ENCODE data around the gene RFC4. TPM values are rescaled to one million over a fixed set of nuclear protein-coding genes. Genes with fewer than 3 reads are reported as not detected.

RFC4 gene
- polyA plus RNA-seq, 3 donors = 3.9 to 6.2 (median 4.6) TPM

DNA sequence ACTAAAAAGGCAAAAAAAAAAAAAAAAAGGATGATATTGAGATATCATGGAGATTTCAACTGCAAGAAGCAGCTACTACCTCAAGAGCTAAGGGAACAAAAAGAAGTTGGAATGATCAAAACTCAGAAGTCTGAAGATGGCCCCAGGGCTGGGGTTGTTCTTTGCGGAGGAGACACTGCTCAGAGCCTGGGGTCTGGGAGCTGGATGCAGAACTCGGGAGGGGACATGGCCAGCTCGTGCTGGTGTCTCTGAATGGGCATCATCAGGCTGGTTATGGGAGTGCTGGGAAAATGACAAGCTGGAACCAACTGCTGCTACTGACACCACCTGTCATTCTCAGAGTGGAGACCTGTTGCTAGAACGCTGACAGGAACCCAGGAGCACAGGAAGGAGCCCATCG is 22.1 kb upstream of the RFC4 start:
- peaks cover 2 to 7% of the 10 kb centered on the region in 2 donors for H3K36me3 Mint-ChIP-seq

DNA sequence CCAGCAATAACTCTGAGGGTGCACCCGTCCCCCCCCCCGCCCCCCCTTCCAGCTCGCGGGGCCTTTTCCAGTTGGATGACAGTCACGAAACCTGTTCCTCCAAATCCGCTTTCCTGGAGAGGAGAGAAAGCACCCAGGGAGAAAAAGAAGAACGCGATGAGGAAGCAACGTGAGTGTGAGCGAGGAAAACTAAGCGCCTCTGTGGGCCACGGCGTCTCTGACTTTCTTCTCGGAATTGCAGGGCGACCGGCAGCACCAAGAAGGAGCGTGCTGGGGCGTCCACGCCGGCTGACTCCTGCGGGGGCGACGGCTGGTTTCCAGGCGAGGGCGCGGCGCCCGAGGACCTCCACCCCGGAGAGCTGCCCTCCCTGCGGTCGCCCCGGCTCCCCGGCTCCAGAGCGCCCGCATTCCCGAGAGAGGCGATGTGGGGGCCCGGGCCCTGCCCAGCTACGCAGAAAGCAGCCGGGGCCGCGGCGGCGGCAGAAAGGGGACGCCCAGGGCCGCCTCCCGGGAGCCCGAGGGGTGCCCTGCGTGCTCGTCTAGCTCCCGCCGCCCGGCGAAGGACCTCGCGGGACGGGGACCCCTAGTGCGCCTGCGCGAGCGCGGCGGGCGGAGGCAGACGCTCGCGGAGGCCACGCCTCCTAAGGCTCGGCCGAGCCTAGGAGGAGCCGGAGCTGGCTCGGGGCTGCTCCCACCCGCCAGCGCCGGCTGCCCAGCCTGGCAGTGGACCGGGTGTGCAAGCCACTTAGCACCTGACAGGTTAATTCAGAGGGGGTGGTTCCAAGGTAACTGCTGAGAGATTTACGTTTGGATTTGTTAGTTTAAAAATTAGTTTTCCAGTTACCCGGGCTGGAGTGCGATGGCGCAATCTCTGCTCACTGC is 20.9 kb upstream of the RFC4 start:
- Histone ChIP-seq H3K9me3 (replicated peaks in 1 of 2; ENCODE audit: control insufficient read depth in 1 of 2, insufficient read depth in 1 of 2, low read length in 2 of 2) (peaks cover 3 to 18% of the 10 kb centered on the region in 2 donors), H3K36me3 (replicated peaks in 1 of 2; ENCODE audit: control insufficient read depth in 1 of 2, insufficient read depth in 2 of 2, low read length in 2 of 2) (no peaks in the 10 kb centered on the region), H3K4me2 (replicated peaks; ENCODE audit: extremely low read depth, low read length, poor library complexity, severe bottlenecking) (peak overlapping the region; percentile 81), H3K79me2 (ENCODE audit: insufficient read depth, low read length) (no peaks in the 10 kb centered on the region), H2AFZ (ENCODE audit: insufficient read depth, low read depth, low read length, poor library complexity, severe bottlenecking) (peak overlapping the region; percentile 86), H3K27me3 (ENCODE audit: control insufficient read depth in 2 of 2, insufficient read depth in 2 of 2, low read length in 2 of 2) (peaks cover 65 to 77% of the 10 kb centered on the region in 2 donors), H3K4me1 (ENCODE audit: control insufficient read depth in 1 of 2, insufficient read depth in 2 of 2, low read length in 2 of 2) (peaks cover 12 to 29% of the 10 kb centered on the region in 2 donors), H3K27ac (ENCODE audit: low read depth in 1 of 2, low read length in 2 of 2) (no peak overlapping the region), H3K9ac (ENCODE audit: insufficient read depth, low read length, poor library complexity, severe bottlenecking) (peak overlapping the region; percentile 66), H4K20me1 (ENCODE audit: insufficient read depth, low read length) (no peaks in the 10 kb centered on the region), H3K4me3 (replicated peaks in 1 of 3; ENCODE audit: low read depth in 2 of 3, low read length in 3 of 3) (peak overlapping the region; percentile 45 to 80 (median 69))
- TF ChIP-seq, protein P1, sequence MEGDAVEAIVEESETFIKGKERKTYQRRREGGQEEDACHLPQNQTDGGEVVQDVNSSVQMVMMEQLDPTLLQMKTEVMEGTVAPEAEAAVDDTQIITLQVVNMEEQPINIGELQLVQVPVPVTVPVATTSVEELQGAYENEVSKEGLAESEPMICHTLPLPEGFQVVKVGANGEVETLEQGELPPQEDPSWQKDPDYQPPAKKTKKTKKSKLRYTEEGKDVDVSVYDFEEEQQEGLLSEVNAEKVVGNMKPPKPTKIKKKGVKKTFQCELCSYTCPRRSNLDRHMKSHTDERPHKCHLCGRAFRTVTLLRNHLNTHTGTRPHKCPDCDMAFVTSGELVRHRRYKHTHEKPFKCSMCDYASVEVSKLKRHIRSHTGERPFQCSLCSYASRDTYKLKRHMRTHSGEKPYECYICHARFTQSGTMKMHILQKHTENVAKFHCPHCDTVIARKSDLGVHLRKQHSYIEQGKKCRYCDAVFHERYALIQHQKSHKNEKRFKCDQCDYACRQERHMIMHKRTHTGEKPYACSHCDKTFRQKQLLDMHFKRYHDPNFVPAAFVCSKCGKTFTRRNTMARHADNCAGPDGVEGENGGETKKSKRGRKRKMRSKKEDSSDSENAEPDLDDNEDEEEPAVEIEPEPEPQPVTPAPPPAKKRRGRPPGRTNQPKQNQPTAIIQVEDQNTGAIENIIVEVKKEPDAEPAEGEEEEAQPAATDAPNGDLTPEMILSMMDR (IDR thresholded peaks at IDR 0.05) = no peak
- peak overlapping the region; percentile 76 to 89 for H3K4me3 Mint-ChIP-seq
- intact Hi-C loops (cut with micrococcal nuclease) = loop anchor here in 1 of 2 donors (5.0 kb wide), 1 partner anchor 45 kb away; the partner anchor contains the start of gene EIF4A2
- no peak overlapping the region for H3K27ac Mint-ChIP-seq
- peak; percentile 76 to 89 (median 84) for DNase-seq
- under 1% methylated on average over 72 of the region's 80 CpGs for WGBS (ENCODE audit: insufficient coverage)
- H3K4me1 Mint-ChIP-seq = peaks cover 22% of the 10 kb centered on the region
- H3K9me3 Mint-ChIP-seq = peaks cover 0 to 10% (median 4%) of the 10 kb centered on the region in 7 donors
- H3K27me3 Mint-ChIP-seq (ENCODE audit: low read depth in 3 of 3) = peaks cover 69 to 83% (median 82%) of the 10 kb centered on the region in 3 donors
- peaks cover 2 to 7% of the 10 kb centered on the region in 2 donors for H3K36me3 Mint-ChIP-seq

More for the DNA sequence above, 22.1 kb upstream of the RFC4 start:
- Histone ChIP-seq H3K36me3 (replicated peaks in 1 of 2; ENCODE audit: control insufficient read depth in 1 of 2, insufficient read depth in 2 of 2, low read length in 2 of 2) (no peaks in the 10 kb centered on the region), H3K27ac (ENCODE audit: low read depth in 1 of 2, low read length in 2 of 2) (no peak overlapping the region), H3K9me3 (replicated peaks in 1 of 2; ENCODE audit: control insufficient read depth in 1 of 2, insufficient read depth in 1 of 2, low read length in 2 of 2) (peaks cover 3 to 18% of the 10 kb centered on the region in 2 donors), H3K79me2 (ENCODE audit: insufficient read depth, low read length) (no peaks in the 10 kb centered on the region), H3K4me1 (ENCODE audit: control insufficient read depth in 1 of 2, insufficient read depth in 2 of 2, low read length in 2 of 2) (peaks cover 12 to 29% of the 10 kb centered on the region in 2 donors), H4K20me1 (ENCODE audit: insufficient read depth, low read length) (no peaks in the 10 kb centered on the region), H3K27me3 (ENCODE audit: control insufficient read depth in 2 of 2, insufficient read depth in 2 of 2, low read length in 2 of 2) (peaks cover 64 to 72% of the 10 kb centered on the region in 2 donors), H3K9ac (ENCODE audit: insufficient read depth, low read length, poor library complexity, severe bottlenecking) (no peak overlapping the region), H3K4me3 (replicated peaks in 1 of 3; ENCODE audit: low read depth in 2 of 3, low read length in 3 of 3) (no peak overlapping the region), H2AFZ (ENCODE audit: insufficient read depth, low read depth, low read length, poor library complexity, severe bottlenecking) (no peak overlapping the region), H3K4me2 (replicated peaks; ENCODE audit: extremely low read depth, low read length, poor library complexity, severe bottlenecking) (no peak overlapping the region)
- H3K27me3 Mint-ChIP-seq (ENCODE audit: low read depth in 3 of 3) = peaks cover 60 to 75% (median 74%) of the 10 kb centered on the region in 3 donors
- H3K4me3 Mint-ChIP-seq = peak overlapping the region in 1 of 2 donors; percentile 88
- peaks cover 22% of the 10 kb centered on the region for H3K4me1 Mint-ChIP-seq
- DNase-seq = no peak
- TF ChIP-seq, protein P1 (IDR thresholded peaks at IDR 0.05) = no peak
- H3K9me3 Mint-ChIP-seq = peaks cover 0 to 10% (median 4%) of the 10 kb centered on the region in 7 donors
- no CpG with 5 or more reads among the region's 5 CpGs for WGBS (ENCODE audit: insufficient coverage)
- intact Hi-C loops (cut with micrococcal nuclease) = loop anchor here in 1 of 2 donors (5.0 kb wide), 1 partner anchor 46 kb away; the partner anchor contains the start of gene EIF4A2
- H3K27ac Mint-ChIP-seq = no peak overlapping the region

Data from CD14-positive monocyte (primary cell).